Prostate gland (tissue), 2 donors: ENCODE measurements around the gene ADGRB3. TPM values are rescaled to one million over a fixed set of nuclear protein-coding genes. Genes with fewer than 3 reads are reported as not detected.

Experiments used
- DNase-seq: peaks from one replicate; pipeline ENCODE4 v3.0.0-alpha.2; 2019; ENCODE audit warnings: low spot score
- H3K27ac ChIP-seq, 2 donors: fragments of 200-600 bp; sonication (generic); 2 replicates each; pipeline ENCODE4 v1.5.1; 2017 to 2019
- H3K27me3 ChIP-seq: fragments of 200-600 bp; sonication (generic); replicated peaks from 2 replicates; pipeline ENCODE4 v1.5.1; 2019; ENCODE audit not compliant: insufficient read depth
- H3K36me3 ChIP-seq, 2 donors: fragments of 200-600 bp; sonication (generic); 1 replicate in 1 of 2; 2 replicates in 1 of 2; pipeline versions ENCODE4 v1.5.1 to v1.8.1; 2017 to 2019
- H3K4me1 ChIP-seq: fragments of 200-600 bp; sonication (generic); replicated peaks from 2 replicates; pipeline ENCODE4 v1.5.1; 2019
- H3K4me3 ChIP-seq, 2 donors: fragments of 200-600 bp; sonication (generic); 2 replicates each; pipeline ENCODE4 v1.5.1; 2017 to 2019
- H3K9me3 ChIP-seq: fragments of 200-600 bp; sonication (generic); 2 replicates; pipeline ENCODE4 v1.5.1; 2017
- CTCF ChIP-seq, 4 experiments: fragments of 200-600 bp in 2 of 4; fragments of 450-650 bp in 2 of 4; sonication (generic) in 2 of 4; IDR thresholded peaks; 1 replicate in 3 of 4; 2 replicates in 1 of 4; pipeline ENCODE4 v1.5.1; 2016 to 2019; ENCODE audit warnings: antibody characterized with exemption in 4 of 4, mild to moderate bottlenecking in 2 of 4, moderate library complexity in 2 of 4
- POLR2A ChIP-seq: fragments of 450-650 bp; IDR thresholded peaks from one replicate; pipeline ENCODE4 v1.6.1; 2016; ENCODE audit warnings: antibody characterized with exemption, mild to moderate bottlenecking
- POLR2AphosphoS5 ChIP-seq: sonication (generic); formaldehyde crosslinking; IDR thresholded peaks from one replicate; pipeline ENCODE4 v1.6.1; 2017; ENCODE audit warnings: antibody characterized with exemption
- WGBS: methylation state at CpG from one replicate; pipeline ENCODE4 v1.1.5; 2018; 5-methylcytosine and 5-hydroxymethylcytosine counted together
- intact Hi-C: fragments of 100-400 bp; cut with DNase I; formaldehyde crosslinking; loops from one replicate; pipeline ENCODE4 v1.14.2; 2022
- total RNA-seq, 2 donors: library from RNA; depleted of rRNA; stranded (reverse); fragments of >200 nt; gene quantifications; one replicate each; pipeline ENCODE4 v1.1.0, GENCODE V29; 2016

ADGRB3 gene
- total RNA-seq, 2 donors from 2014 or later = 0.59 to 3.1 TPM

- DNase-seq = no peak
- TF ChIP-seq CTCF (IDR thresholded peaks at IDR 0.05) (no peak), POLR2AphosphoS5 (no peak), POLR2A (no peak)
- Histone ChIP-seq H3K4me3 (no peak overlapping the region), H3K27ac (no peak overlapping the region), H3K27me3 (no peaks in the 10 kb centered on the region), H3K36me3 (no peaks in the 10 kb centered on the region), H3K9me3 (no peaks in the 10 kb centered on the region), H3K4me1 (no peaks in the 10 kb centered on the region)
- intact Hi-C loops = no loop called here
- WGBS = 71% methylated on average over 5 of the region's 5 CpGs
These were observed 751.3 kb downstream of the ADGRB3 start for GRCh38 chr6:69386426-69386825.

GRCh38 chr6:69390125-69390524 is 755.0 kb downstream of the ADGRB3 start:
- DNase-seq = no peak
- intact Hi-C loops = no loop called here
- no peaks in the 10 kb centered on the region for H3K4me1 ChIP-seq

GRCh38 chr6:69391106-69391505 is 756.0 kb downstream of the ADGRB3 start:
- WGBS = 79% methylated on average over 6 of the region's 6 CpGs
- no peaks in the 10 kb centered on the region for H3K36me3 ChIP-seq
- H3K27me3 ChIP-seq = no peaks in the 10 kb centered on the region
- DNase-seq = no peak
- H3K9me3 ChIP-seq = no peaks in the 10 kb centered on the region
- no peak overlapping the region for H3K4me3 ChIP-seq
- intact Hi-C loops = no loop called here
- H3K4me1 ChIP-seq = no peaks in the 10 kb centered on the region
- no peak for TF ChIP-seq CTCF (IDR thresholded peaks at IDR 0.05)
- TF ChIP-seq POLR2AphosphoS5 = no peak
- TF ChIP-seq POLR2A = no peak
- H3K27ac ChIP-seq = no peak overlapping the region

More at GRCh38 chr6:69390125-69390524, 755.0 kb downstream of the ADGRB3 start:
- Histone ChIP-seq H3K27ac (no peak overlapping the region), H3K36me3 (no peaks in the 10 kb centered on the region), H3K4me3 (no peak overlapping the region), H3K27me3 (no peaks in the 10 kb centered on the region), H3K9me3 (no peaks in the 10 kb centered on the region)
- TF ChIP-seq CTCF (IDR thresholded peaks at IDR 0.05) (no peak), POLR2A (no peak), POLR2AphosphoS5 (no peak)
- WGBS = 79% methylated on average over 4 of the region's 4 CpGs

- H3K4me1 ChIP-seq = no peaks in the 10 kb centered on the region
- H3K27ac ChIP-seq = no peak overlapping the region
- no peak overlapping the region for H3K4me3 ChIP-seq
- no peaks in the 10 kb centered on the region for H3K27me3 ChIP-seq
- TF ChIP-seq POLR2AphosphoS5 (no peak), POLR2A (no peak), CTCF (IDR thresholded peaks at IDR 0.05) (no peak)
- H3K36me3 ChIP-seq = no peaks in the 10 kb centered on the region
- 88% methylated on average over 7 of the region's 7 CpGs for WGBS
- DNase-seq = no peak
- no peaks in the 10 kb centered on the region for H3K9me3 ChIP-seq
- intact Hi-C loops = no loop called here
These were observed 757.7 kb downstream of the ADGRB3 start for GRCh38 chr6:69392745-69393144.

- Histone ChIP-seq H3K4me3 (no peak overlapping the region), H3K4me1 (no peaks in the 10 kb centered on the region), H3K27ac (no peak overlapping the region), H3K9me3 (no peaks in the 10 kb centered on the region), H3K27me3 (no peaks in the 10 kb centered on the region), H3K36me3 (no peaks in the 10 kb centered on the region)
- DNase-seq = no peak
- intact Hi-C loops = no loop called here
- no peak for TF ChIP-seq POLR2A
- no peak for TF ChIP-seq CTCF (IDR thresholded peaks at IDR 0.05)
- TF ChIP-seq POLR2AphosphoS5 = no peak
- WGBS = 63% methylated on average over 3 of the region's 3 CpGs
These were observed 763.2 kb downstream of the ADGRB3 start for GRCh38 chr6:69398311-69398710.
